Glutamatergic neuron (in vitro differentiated cells): Measurements from ENCODE around the gene ACKR1. TPM values are rescaled to one million over a fixed set of nuclear protein-coding genes. Genes with fewer than 3 reads are reported as not detected.

Source experiments
- DNase-seq: peaks from one replicate; pipeline ENCODE4 v3.0.0; 2022
- H3K27ac Mint-ChIP-seq: one replicate; pipeline ENCODE4 v1.8.0; 2020; ENCODE audit warnings: mild to moderate bottlenecking, mixed read lengths, inconsistent platforms; ENCODE audit not compliant: unreplicated experiment
- H3K27me3 Mint-ChIP-seq: one replicate; pipeline ENCODE4 v1.8.0; 2020; ENCODE audit warnings: mild to moderate bottlenecking, moderate library complexity, mixed read lengths, inconsistent platforms; ENCODE audit not compliant: unreplicated experiment
- H3K36me3 Mint-ChIP-seq: one replicate; pipeline ENCODE4 v1.8.0; 2020; ENCODE audit warnings: mild to moderate bottlenecking, mixed read lengths, inconsistent platforms; ENCODE audit not compliant: unreplicated experiment
- H3K4me1 Mint-ChIP-seq: one replicate; pipeline ENCODE4 v1.8.0; 2020; ENCODE audit warnings: mild to moderate bottlenecking, low read depth, mixed read lengths, inconsistent platforms; ENCODE audit not compliant: unreplicated experiment
- H3K4me3 Mint-ChIP-seq: one replicate; pipeline ENCODE4 v1.8.0; 2020; ENCODE audit warnings: mild to moderate bottlenecking, mixed read lengths, inconsistent platforms; ENCODE audit not compliant: unreplicated experiment
- H3K9me3 Mint-ChIP-seq: one replicate; pipeline ENCODE4 v1.8.0; 2020; ENCODE audit warnings: mild to moderate bottlenecking, moderate library complexity, mixed read lengths, inconsistent platforms; ENCODE audit not compliant: unreplicated experiment
- CTCF ChIP-seq: fragments of 200-600 bp; sonication (generic); IDR thresholded peaks from one replicate; pipeline ENCODE4 v1.5.0; 2021; ENCODE audit not compliant: partially characterized antibody, unreplicated experiment
- total RNA-seq: library from RNA; stranded (reverse); fragmentation: NEBNext Ultra II Directional; extraction: Animal tissue kit (Norgen Biotek cat#: 25700); gene quantifications from one replicate; pipeline ENCODE4 v1.2.1, GENCODE V29; 2021; ENCODE audit not compliant: unreplicated experiment

Gene ACKR1
- total RNA-seq, 1 donor from 2014 or later, result 13.5 TPM

GRCh38 chr1:159250638-159251216, 46.1 kb downstream of the ACKR1 start:
- no peak for DNase-seq

More at GRCh38 chr1:159250638-159251216, 46.1 kb downstream of the ACKR1 start:
- Mint-ChIP-seq H3K4me3 (no peak overlapping the region), H3K27me3 (no peaks in the 10 kb centered on the region), H3K9me3 (peaks cover 1% of the 10 kb centered on the region), H3K4me1 (peaks cover 2% of the 10 kb centered on the region), H3K36me3 (peaks cover 21% of the 10 kb centered on the region), H3K27ac (no peak overlapping the region)
- no peak for TF ChIP-seq CTCF

Other genes starting within 250 kb of the ACKR1 start
- 0.86 TPM for gene IFI16, start 195.0 kb upstream of the ACKR1 start, total RNA-seq
- gene AIM2, start 128.1 kb upstream of the ACKR1 start, total RNA-seq, result 5.3 TPM
- 165 TPM for gene CADM3, start 33.3 kb upstream of the ACKR1 start, total RNA-seq
- gene FCER1A, start 97.5 kb downstream of the ACKR1 start, total RNA-seq, result not detected
- gene OR10J4, start 227.3 kb downstream of the ACKR1 start, total RNA-seq, result not detected
- gene OR10J1, start 234.8 kb downstream of the ACKR1 start, total RNA-seq, result not detected